ENCODE results near the gene ACTL6B.

ACTL6B gene

GRCh38 chr7:100693312-100694097, 37.3 kb upstream of the ACTL6B start:
- in situ Hi-C loops (cut with HindIII; ENCODE audit: low sequenced_read_pairs): no loop called here
- H3K4me3 ChIP-seq (ENCODE audit: low read depth, low read length): peak overlapping the region; percentile 74
- no peak for DNase-seq (ENCODE audit: low read depth, low spot score)
- no peak for TF ChIP-seq CTCF (IDR thresholded peaks at IDR 0.05; ENCODE audit: low read depth, low read length)

- H3K4me3 ChIP-seq (ENCODE audit: low read depth, low read length): peak overlapping the region; percentile 74
- no peak for TF ChIP-seq CTCF (IDR thresholded peaks at IDR 0.05; ENCODE audit: low read depth, low read length)
- in situ Hi-C loops (cut with HindIII; ENCODE audit: low sequenced_read_pairs): no loop called here
- no peak for DNase-seq (ENCODE audit: low read depth, low spot score)
These were observed 36.3 kb upstream of the ACTL6B start for GRCh38 chr7:100692578-100692961.

- peak; percentile 73 for DNase-seq (ENCODE audit: low read depth, low spot score)
- in situ Hi-C loops (cut with HindIII; ENCODE audit: low sequenced_read_pairs): no loop called here
- peak overlapping the region; percentile 12 for H3K4me3 ChIP-seq (ENCODE audit: low read depth, low read length)
- peak; percentile 95 for TF ChIP-seq CTCF (IDR thresholded peaks at IDR 0.05; ENCODE audit: low read depth, low read length)
These were observed 35.7 kb upstream of the ACTL6B start for GRCh38 chr7:100691676-100692577.

- in situ Hi-C loops (cut with HindIII; ENCODE audit: low sequenced_read_pairs): no loop called here
These were observed 33.2 kb upstream of the ACTL6B start for GRCh38 chr7:100689230-100690135.

GRCh38 chr7:100688326-100688860, 32.1 kb upstream of the ACTL6B start:
- no peak for DNase-seq (ENCODE audit: low read depth, low spot score)
- H3K4me3 ChIP-seq (ENCODE audit: low read depth, low read length): no peak overlapping the region
- in situ Hi-C loops (cut with HindIII; ENCODE audit: low sequenced_read_pairs): no loop called here
- no peak for TF ChIP-seq CTCF (IDR thresholded peaks at IDR 0.05; ENCODE audit: low read depth, low read length)

More at GRCh38 chr7:100689230-100690135, 33.2 kb upstream of the ACTL6B start:
- TF ChIP-seq CTCF (IDR thresholded peaks at IDR 0.05; ENCODE audit: low read depth, low read length): no peak
- H3K4me3 ChIP-seq (ENCODE audit: low read depth, low read length): no peak overlapping the region
- no peak for DNase-seq (ENCODE audit: low read depth, low spot score)

Data from astrocyte of the spinal cord (primary cell).